Thoracic aorta (tissue), 2 donors: ENCODE results near the gene CYGB. TPM values are rescaled to one million over a fixed set of nuclear protein-coding genes. Genes with fewer than 3 reads are reported as not detected.

Experiments
- ATAC-seq: fragments of 150-250 bp; one replicate; pipeline ENCODE4 v1.8.0; 2017; ENCODE audit warnings: low read depth; ENCODE audit not compliant: insufficient number of reproducible peaks, low FRiP score
- DNase-seq: peaks from one replicate; pipeline ENCODE4 v3.0.0-alpha.2; 2020; ENCODE audit warnings: low spot score
- H3K27ac ChIP-seq, 2 donors: fragments of 200-600 bp; sonication (generic); 1 replicate in 1 of 2; 2 replicates in 1 of 2; pipeline ENCODE4 v1.5.1; 2016; ENCODE audit warnings: mild to moderate bottlenecking in 2 of 2, moderate library complexity in 2 of 2
- H3K27me3 ChIP-seq: fragments of 200-600 bp; sonication (generic); replicated peaks from 2 replicates; pipeline ENCODE4 v1.6.0; 2016; ENCODE audit warnings: mild to moderate bottlenecking; ENCODE audit not compliant: insufficient read depth
- H3K36me3 ChIP-seq: fragments of 200-600 bp; sonication (generic); one replicate; pipeline ENCODE4 v1.5.1; 2016
- H3K4me1 ChIP-seq, 2 donors: fragments of 200-600 bp; sonication (generic); 1 replicate in 1 of 2; 2 replicates in 1 of 2; pipeline versions ENCODE4 v1.5.1 to v1.6.0; 2016; ENCODE audit warnings: low read depth in 2 of 2, mild to moderate bottlenecking in 1 of 2; ENCODE audit not compliant: control insufficient read depth in 1 of 2
- H3K4me3 ChIP-seq: fragments of 200-600 bp; sonication (generic); 2 replicates; pipeline ENCODE4 v1.5.1; 2016; ENCODE audit warnings: mild to moderate bottlenecking
- H3K9me3 ChIP-seq: fragments of 200-600 bp; sonication (generic); 2 replicates; pipeline ENCODE4 v1.5.1; 2016
- total RNA-seq, 2 donors: library from RNA; depleted of rRNA; stranded (reverse); fragments of >200 nt; gene quantifications; one replicate each; pipeline versions ENCODE4 v1.1.0 to v1.2.3, GENCODE V29; 2016
- TF ChIP-seq, protein P1 (sequence below): fragments of 200-600 bp; sonication (generic); IDR thresholded peaks from one replicate; pipeline ENCODE4 v1.5.1; 2019; ENCODE audit warnings: antibody characterized with exemption

The CYGB gene
- total RNA-seq, 2 donors from 2014 or later = 8.3 to 17.7 TPM

DNA sequence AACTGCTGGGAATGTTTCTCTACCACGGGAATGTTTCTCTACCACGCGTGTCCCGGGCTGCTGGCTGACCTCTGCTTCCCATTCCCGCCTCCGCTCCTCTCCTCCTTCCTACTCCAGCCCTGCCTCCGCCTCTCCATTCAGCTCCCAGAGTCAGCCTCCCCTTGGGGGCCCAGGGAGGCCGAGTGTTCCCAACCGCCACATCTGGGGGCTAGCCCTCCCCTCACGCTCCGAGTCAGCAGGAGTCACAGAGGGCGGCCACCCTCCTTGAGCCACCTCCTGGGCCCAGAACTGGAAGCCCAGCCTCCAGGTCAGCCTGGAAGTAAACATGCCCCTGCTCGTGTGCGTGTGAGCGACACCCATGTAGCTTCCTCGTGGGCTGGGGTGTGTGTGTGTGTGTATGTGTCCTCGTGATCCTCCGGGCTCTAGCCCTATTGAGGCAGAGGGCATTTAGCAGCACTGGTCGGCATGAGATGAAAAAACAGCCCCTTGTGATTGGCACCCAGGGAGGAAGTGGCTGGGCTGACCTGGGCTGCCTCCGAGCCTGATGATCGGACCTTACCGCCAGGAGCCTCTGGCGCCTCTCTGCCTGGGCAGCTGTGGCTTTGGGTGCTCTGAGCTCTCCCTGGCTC, 7.3 kb downstream of the CYGB start:
- DNase-seq (peak; percentile 24), ATAC-seq (no peak)
- TF ChIP-seq, protein P1, sequence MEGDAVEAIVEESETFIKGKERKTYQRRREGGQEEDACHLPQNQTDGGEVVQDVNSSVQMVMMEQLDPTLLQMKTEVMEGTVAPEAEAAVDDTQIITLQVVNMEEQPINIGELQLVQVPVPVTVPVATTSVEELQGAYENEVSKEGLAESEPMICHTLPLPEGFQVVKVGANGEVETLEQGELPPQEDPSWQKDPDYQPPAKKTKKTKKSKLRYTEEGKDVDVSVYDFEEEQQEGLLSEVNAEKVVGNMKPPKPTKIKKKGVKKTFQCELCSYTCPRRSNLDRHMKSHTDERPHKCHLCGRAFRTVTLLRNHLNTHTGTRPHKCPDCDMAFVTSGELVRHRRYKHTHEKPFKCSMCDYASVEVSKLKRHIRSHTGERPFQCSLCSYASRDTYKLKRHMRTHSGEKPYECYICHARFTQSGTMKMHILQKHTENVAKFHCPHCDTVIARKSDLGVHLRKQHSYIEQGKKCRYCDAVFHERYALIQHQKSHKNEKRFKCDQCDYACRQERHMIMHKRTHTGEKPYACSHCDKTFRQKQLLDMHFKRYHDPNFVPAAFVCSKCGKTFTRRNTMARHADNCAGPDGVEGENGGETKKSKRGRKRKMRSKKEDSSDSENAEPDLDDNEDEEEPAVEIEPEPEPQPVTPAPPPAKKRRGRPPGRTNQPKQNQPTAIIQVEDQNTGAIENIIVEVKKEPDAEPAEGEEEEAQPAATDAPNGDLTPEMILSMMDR = no peak
- peak overlapping the region; percentile 86 to 92 for H3K27ac ChIP-seq
- peak overlapping the region; percentile 54 for H3K4me3 ChIP-seq
- no peaks in the 10 kb centered on the region for H3K36me3 ChIP-seq
- no peaks in the 10 kb centered on the region for H3K9me3 ChIP-seq
- H3K27me3 ChIP-seq = no peaks in the 10 kb centered on the region
- H3K4me1 ChIP-seq = peaks cover 35 to 40% of the 10 kb centered on the region in 2 donors

DNA sequence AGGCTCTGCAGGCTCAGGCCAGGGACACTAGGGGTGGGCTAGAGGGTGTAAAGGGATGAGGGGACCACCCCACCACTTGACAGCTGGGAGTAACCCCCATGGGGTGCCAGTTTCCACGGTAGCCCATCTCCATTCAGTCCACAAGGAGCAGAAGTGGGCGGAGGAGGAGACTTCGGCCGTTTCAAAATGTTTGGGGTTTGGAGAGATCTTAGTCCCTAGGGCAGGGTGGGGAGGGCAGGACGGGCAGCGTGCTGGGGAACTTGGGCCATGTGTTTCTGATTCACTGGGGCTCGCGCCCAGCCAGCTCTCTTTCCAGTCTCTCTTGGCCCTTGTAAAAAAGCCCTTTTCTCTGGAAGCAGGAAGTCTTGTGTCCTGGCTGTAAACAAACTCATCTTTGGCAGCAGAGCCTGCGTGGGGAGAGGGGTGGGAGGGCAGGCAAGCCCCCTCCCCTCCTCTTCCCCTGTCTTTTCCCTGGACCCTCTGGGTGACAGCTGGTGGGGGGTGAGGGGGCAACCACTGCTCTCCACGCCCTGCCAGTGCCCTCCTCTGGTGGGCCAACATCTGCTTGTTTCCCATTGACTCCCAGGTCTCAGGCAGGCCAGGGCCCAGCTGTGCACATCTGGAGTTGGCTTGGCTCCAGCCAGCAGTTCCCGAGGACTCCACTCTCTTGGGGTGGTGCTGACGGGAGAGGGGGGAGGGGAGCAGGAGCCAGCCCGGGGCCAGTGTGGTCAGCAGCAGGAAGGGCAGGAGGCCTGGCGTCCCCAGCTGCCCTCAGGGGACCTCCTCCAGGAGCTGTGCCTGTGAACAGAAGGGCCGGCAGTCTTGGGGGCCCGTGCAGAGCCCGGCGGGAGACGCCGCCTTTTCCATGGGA, 8.1 kb downstream of the CYGB start:
- TF ChIP-seq, protein P1 = no peak
- no peaks in the 10 kb centered on the region for H3K9me3 ChIP-seq
- peaks cover 35 to 40% of the 10 kb centered on the region in 2 donors for H3K4me1 ChIP-seq
- DNase-seq (peak; percentile 46), ATAC-seq (peak; percentile 25)
- no peaks in the 10 kb centered on the region for H3K36me3 ChIP-seq
- H3K4me3 ChIP-seq = peak overlapping the region; percentile 59
- peak overlapping the region; percentile 86 to 92 for H3K27ac ChIP-seq
- H3K27me3 ChIP-seq = no peaks in the 10 kb centered on the region

DNA sequence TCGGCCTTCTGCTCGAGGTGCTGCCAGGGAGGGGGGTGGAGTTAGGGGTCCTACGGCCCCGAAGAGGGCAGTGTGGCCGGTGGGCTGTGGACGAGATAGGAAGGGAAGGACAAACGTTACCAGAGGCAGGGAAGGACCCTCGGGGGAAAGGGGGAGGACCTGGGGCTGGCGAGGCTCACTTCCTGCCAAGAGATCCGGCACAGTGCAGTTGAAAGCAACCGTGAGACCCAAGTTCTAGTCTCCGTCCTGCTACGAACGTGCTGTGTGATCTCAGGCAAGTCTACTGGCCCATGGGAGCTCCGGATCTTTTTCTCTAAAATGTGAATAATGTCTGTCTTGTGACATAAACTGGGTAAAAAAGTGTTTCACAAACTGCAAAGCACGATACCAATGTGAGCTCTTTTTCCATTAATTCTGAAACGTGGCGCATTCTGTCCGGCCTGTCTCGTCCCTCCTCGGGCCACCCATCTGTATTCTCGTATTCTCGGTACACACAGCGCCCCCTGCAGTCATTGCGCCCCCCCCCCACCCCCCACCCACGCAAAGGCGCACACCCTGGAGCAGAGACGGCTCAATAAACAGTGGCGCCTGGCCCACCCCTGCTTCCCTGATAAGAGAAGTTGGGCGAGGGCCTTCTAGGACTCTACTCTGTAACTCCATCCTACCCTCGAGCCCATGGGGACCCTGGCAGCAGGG, 8.8 kb downstream of the CYGB start:
- H3K27me3 ChIP-seq = no peaks in the 10 kb centered on the region
- peak overlapping the region; percentile 59 for H3K4me3 ChIP-seq
- no peaks in the 10 kb centered on the region for H3K36me3 ChIP-seq
- H3K9me3 ChIP-seq = no peaks in the 10 kb centered on the region
- DNase-seq (no peak), ATAC-seq (no peak)
- peaks cover 35 to 40% of the 10 kb centered on the region in 2 donors for H3K4me1 ChIP-seq
- peak overlapping the region; percentile 86 to 92 for H3K27ac ChIP-seq
- TF ChIP-seq, protein P1 = no peak

DNA sequence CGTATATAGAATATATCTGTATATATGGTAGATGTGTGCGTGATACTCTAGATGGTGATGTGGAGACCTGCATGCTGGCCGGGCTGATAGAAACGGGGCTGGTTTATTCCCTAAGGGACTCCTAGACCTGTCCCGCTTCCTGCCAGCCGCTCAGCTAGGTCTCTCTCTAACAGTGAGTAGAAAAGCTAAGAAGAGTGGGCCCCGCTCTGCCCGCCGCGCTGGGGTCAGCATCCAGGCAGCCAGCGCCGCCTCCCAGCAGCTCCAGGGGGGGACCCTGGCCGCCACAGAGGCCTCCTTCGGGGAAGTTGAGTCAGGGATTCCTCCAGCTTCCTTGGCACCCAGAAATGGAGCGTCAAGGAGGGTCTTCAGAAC, 9.4 kb downstream of the CYGB start:
- no peak for DNase-seq
- Histone ChIP-seq H3K36me3 (no peaks in the 10 kb centered on the region), H3K9me3 (no peaks in the 10 kb centered on the region), H3K27ac (peak overlapping the region; percentile 86 to 92), H3K4me3 (peak overlapping the region; percentile 59), H3K27me3 (no peaks in the 10 kb centered on the region), H3K4me1 (peaks cover 35 to 40% of the 10 kb centered on the region in 2 donors)
- ATAC-seq = no peak
- TF ChIP-seq, protein P1 = no peak
